ENCODE results near the gene ARL15.

- no peak for TF ChIP-seq EP300 (IDR thresholded peaks at IDR 0.05)
- TF ChIP-seq CTCF (IDR thresholded peaks at IDR 0.05): peak; percentile 82 to 93 (median 86)
- no peak for TF ChIP-seq POLR2A (IDR thresholded peaks at IDR 0.05)
Measured at GRCh38 chr5:54229041-54229780, 81.2 kb downstream of the ARL15 start.
